H1 (cell line): ENCODE data around the gene ZNF398. TPM values are rescaled to one million over a fixed set of nuclear protein-coding genes. Genes with fewer than 3 reads are reported as not detected.
A peak's percentile ranks its signal among the peaks of the same experiment; 100 is the strongest.

ENCODE experiments used
- CTCF ChIA-PET: fragments of 300-600 bp; sonication (Branson Sonifier 250); formaldehyde crosslinking; loops from one replicate; lab custom pipeline; 2021; ENCODE audit not compliant: partially characterized antibody; lab: Charles Lee
- POLR2A ChIA-PET: fragments of 300-600 bp; sonication (Branson Sonifier 250); formaldehyde crosslinking; loops from one replicate; lab custom pipeline; 2021; ENCODE audit warnings: inconsistent platforms; ENCODE audit not compliant: partially characterized antibody; lab: Charles Lee
- DNase-seq, 2 experiments: peaks; one replicate each; pipeline versions ENCODE4 v3.0.0 to v3.0.0-alpha.2; 2010 to 2022; ENCODE audit warnings: low spot score in 2 of 2, low read depth in 1 of 2, mixed read lengths in 1 of 2
- FAIRE-seq: peaks from 2 replicates; lab custom pipeline; 2011; peaks lifted over from hg19 to GRCh38; lab: Jason Lieb, UNC
- H2AFZ ChIP-seq: 2 replicates; pipeline ENCODE4 v1.8.1; 2012; ENCODE audit warnings: low read length, inconsistent platforms
- H2AK5ac ChIP-seq: 2 replicates; pipeline ENCODE4 v1.6.1; 2013; ENCODE audit warnings: low read depth, low read length
- H2BK120ac ChIP-seq: replicated peaks from 2 replicates; pipeline ENCODE3; 2013; ENCODE audit warnings: low read depth, low read length, inconsistent platforms
- H2BK12ac ChIP-seq: 2 replicates; pipeline ENCODE4 v1.6.1; 2013; ENCODE audit warnings: low read depth, low read length
- H2BK15ac ChIP-seq: 2 replicates; pipeline ENCODE4 v1.6.1; 2013; ENCODE audit warnings: low read length
- H2BK20ac ChIP-seq: 2 replicates; pipeline ENCODE4 v1.6.1; 2013; ENCODE audit warnings: low read length
- H2BK5ac ChIP-seq: 2 replicates; pipeline ENCODE4 v1.6.1; 2013; ENCODE audit warnings: low read depth, low read length
- H3K14ac ChIP-seq: 2 replicates; pipeline ENCODE4 v1.6.1; 2013; ENCODE audit warnings: inconsistent platforms; ENCODE audit not compliant: insufficient read length
- H3K18ac ChIP-seq: 2 replicates; pipeline ENCODE4 v1.6.1; 2013; ENCODE audit warnings: low read length; ENCODE audit errors: extremely low read depth
- H3K23ac ChIP-seq: 2 replicates; pipeline ENCODE4 v1.6.1; 2013; ENCODE audit warnings: inconsistent platforms; ENCODE audit not compliant: insufficient read length
- H3K23me2 ChIP-seq: 2 replicates; pipeline ENCODE4 v1.6.1; 2013; ENCODE audit warnings: low read depth, low read length
- H3K27ac ChIP-seq: 2 replicates; pipeline ENCODE4 v1.6.1; 2011; ENCODE audit warnings: low read depth, low read length, inconsistent platforms
- H3K27me3 ChIP-seq, 4 experiments: replicated peaks in 1 of 4; 1 replicate in 1 of 4; 2 replicates in 3 of 4; pipeline versions ENCODE4 v1.6.1 to v1.8.1; 2011 to 2013; ENCODE audit warnings: low read length in 3 of 4, mild to moderate bottlenecking in 3 of 4, inconsistent platforms in 2 of 4, mixed read lengths in 2 of 4, moderate library complexity in 1 of 4; ENCODE audit not compliant: control insufficient read depth in 3 of 4, insufficient read depth in 3 of 4; ENCODE audit errors: extremely low read depth in 1 of 4
- H3K36me3 ChIP-seq, 4 experiments: 2 replicates each; pipeline versions ENCODE4 v1.6.1 to v1.8.1; 2011 to 2013; ENCODE audit warnings: mild to moderate bottlenecking in 4 of 4, low read length in 3 of 4, moderate library complexity in 2 of 4, control low read depth in 1 of 4, inconsistent platforms in 1 of 4; ENCODE audit not compliant: insufficient read depth in 4 of 4, control insufficient read depth in 2 of 4
- H3K4ac ChIP-seq: replicated peaks from 2 replicates; pipeline ENCODE3; 2013; ENCODE audit warnings: low read length, low read depth, mixed read lengths, inconsistent platforms; ENCODE audit not compliant: insufficient read length
- H3K4me1 ChIP-seq, 4 experiments: replicated peaks in 1 of 4; 1 replicate in 1 of 4; 2 replicates in 3 of 4; pipeline versions ENCODE4 v1.6.1 to v1.8.1; 2011 to 2013; ENCODE audit warnings: low read length in 3 of 4, inconsistent platforms in 2 of 4, mixed read lengths in 1 of 4; ENCODE audit not compliant: insufficient read depth in 4 of 4, control insufficient read depth in 3 of 4
- H3K4me2 ChIP-seq, 2 experiments: 2 replicates each; pipeline versions ENCODE4 v1.6.1 to v1.8.1; 2011 to 2013; ENCODE audit warnings: low read depth in 2 of 2, low read length in 2 of 2, control low read depth in 1 of 2, inconsistent platforms in 1 of 2, mild to moderate bottlenecking in 1 of 2; ENCODE audit not compliant: insufficient read depth in 1 of 2
- H3K4me3 ChIP-seq, 4 experiments: fragments of 200-600, 300-600 bp in 1 of 4; sonication (generic), shearing (Covaris generic), sonication (Bioruptor Twin) in 1 of 4; 2 replicates each; pipeline versions ENCODE4 v1.5.1 to v1.8.1; 2011 to 2016; ENCODE audit warnings: low read length in 4 of 4, low read depth in 3 of 4, control low read depth in 2 of 4, inconsistent platforms in 2 of 4, mild to moderate bottlenecking in 2 of 4, mixed read lengths in 1 of 4, moderate library complexity in 1 of 4; ENCODE audit not compliant: insufficient read depth in 2 of 4; ENCODE audit errors: extremely low read depth in 1 of 4
- H3K56ac ChIP-seq: replicated peaks from 2 replicates; pipeline ENCODE3; 2013; ENCODE audit warnings: low read depth, mild to moderate bottlenecking, mixed read lengths, low read length, inconsistent platforms; ENCODE audit not compliant: insufficient read length
- H3K79me1 ChIP-seq: 2 replicates; pipeline ENCODE4 v1.6.1; 2013; ENCODE audit warnings: low read depth, low read length, control low read depth
- H3K79me2 ChIP-seq, 2 experiments: 2 replicates each; pipeline versions ENCODE4 v1.6.1 to v1.8.1; 2012 to 2013; ENCODE audit warnings: low read length in 2 of 2, mild to moderate bottlenecking in 2 of 2, inconsistent platforms in 1 of 2; ENCODE audit not compliant: insufficient read depth in 2 of 2, control insufficient read depth in 1 of 2
- H3K9ac ChIP-seq, 4 experiments: replicated peaks in 1 of 4; 1 replicate in 1 of 4; 2 replicates in 3 of 4; pipeline versions ENCODE4 v1.6.1 to v1.8.1; 2011 to 2013; ENCODE audit warnings: low read depth in 3 of 4, low read length in 3 of 4, control low read depth in 2 of 4, mild to moderate bottlenecking in 2 of 4, moderate library complexity in 2 of 4, inconsistent platforms in 1 of 4; ENCODE audit errors: extremely low read depth in 1 of 4
- H3K9me3 ChIP-seq, 2 experiments: 2 replicates each; pipeline versions ENCODE4 v1.6.1 to v1.8.1; 2012 to 2013; ENCODE audit warnings: mild to moderate bottlenecking in 2 of 2, moderate library complexity in 2 of 2, control low read depth in 1 of 2, inconsistent platforms in 1 of 2, low read depth in 1 of 2, low read length in 1 of 2, mixed read lengths in 1 of 2; ENCODE audit not compliant: insufficient read depth in 2 of 2
- H4K20me1 ChIP-seq, 2 experiments: replicated peaks in 1 of 2; 2 replicates each; pipeline versions ENCODE3 to v1.8.1; 2011 to 2013; ENCODE audit warnings: inconsistent platforms in 2 of 2, low read length in 2 of 2, mild to moderate bottlenecking in 1 of 2; ENCODE audit not compliant: insufficient read depth in 2 of 2, control insufficient read depth in 1 of 2
- H4K5ac ChIP-seq: 2 replicates; pipeline ENCODE4 v1.6.1; 2013; ENCODE audit warnings: low read length, low read depth, mixed read lengths, inconsistent platforms; ENCODE audit not compliant: insufficient read length
- H4K8ac ChIP-seq: 2 replicates; pipeline ENCODE4 v1.8.0; 2013; ENCODE audit warnings: mild to moderate bottlenecking, moderate library complexity, low read length, inconsistent platforms; ENCODE audit not compliant: insufficient read depth; ENCODE audit errors: extremely low read depth
- H4K91ac ChIP-seq: replicated peaks from 2 replicates; pipeline ENCODE3; 2013; ENCODE audit warnings: low read length, mixed read lengths, inconsistent platforms; ENCODE audit not compliant: insufficient read length
- ATF2 ChIP-seq: IDR thresholded peaks from 2 replicates; pipeline ENCODE4 v1.6.1; 2012; ENCODE audit warnings: low read length, inconsistent platforms
- BCL11A ChIP-seq, 2 experiments: IDR thresholded peaks; one replicate each; pipeline ENCODE4 v1.6.1; 2011; ENCODE audit warnings: low read depth in 2 of 2, low read length in 2 of 2, mild to moderate bottlenecking in 2 of 2
- EGR1 ChIP-seq: IDR thresholded peaks from 2 replicates; pipeline ENCODE4 v1.6.1; 2011; ENCODE audit warnings: low read depth, low read length, borderline replicate concordance
- HDAC6 ChIP-seq: IDR thresholded peaks from one replicate; pipeline ENCODE4 v1.7.1; 2012; ENCODE audit warnings: low read depth, mild to moderate bottlenecking, inconsistent platforms, low read length, moderate library complexity
- KDM1A ChIP-seq: fragments of 200-600, 300-600 bp; sonication (generic); IDR thresholded peaks from 2 replicates; pipeline ENCODE4 v1.7.1; 2016; ENCODE audit warnings: mild to moderate bottlenecking, low read length, borderline replicate concordance
- NRF1 ChIP-seq: IDR thresholded peaks from 2 replicates; pipeline ENCODE4 v1.6.1; 2011; ENCODE audit warnings: mild to moderate bottlenecking, low read depth, low read length, improper control_type of control experiment
- PHF8 ChIP-seq: fragments of 200-600 bp; sonication (generic); conservative IDR thresholded peaks from 2 replicates; pipeline ENCODE4 v1.7.1; 2012; ENCODE audit warnings: low read depth, mild to moderate bottlenecking, inconsistent platforms, low read length, moderate library complexity
- RBBP5 ChIP-seq: IDR thresholded peaks from 2 replicates; pipeline ENCODE4 v1.7.1; 2012; ENCODE audit warnings: low read depth, mild to moderate bottlenecking, inconsistent platforms, low read length, moderate library complexity, borderline replicate concordance
- RNF2 ChIP-seq: fragments of 200-900, 300-1000 bp; sonication (generic); IDR thresholded peaks from 2 replicates; pipeline ENCODE4 v1.7.1; 2016; ENCODE audit warnings: borderline replicate concordance, low read depth, mild to moderate bottlenecking, antibody characterized with exemption, low read length; ENCODE audit not compliant: poor library complexity, severe bottlenecking; ENCODE audit errors: missing control alignments
- TBP ChIP-seq: IDR thresholded peaks from 2 replicates; pipeline ENCODE4 v1.6.1; 2011; ENCODE audit warnings: low read depth, low read length, improper control_type of control experiment
- WGBS, 2 experiments: shearing (Covaris generic) in 1 of 2; methylation state at CpG; one replicate each; pipeline versions ENCODE4 v1.1.6 to v1.1.7; 2013 to 2015; ENCODE audit warnings: low lambda C conversion rate in 2 of 2, mixed read lengths in 2 of 2, inconsistent platforms in 1 of 2, low coverage in 1 of 2, missing lambda C conversion rate in 1 of 2; ENCODE audit not compliant: insufficient replicate concordance in 2 of 2, insufficient coverage in 1 of 2, insufficient read length in 1 of 2; ENCODE audit errors: extremely low coverage in 1 of 2, missing lambda C conversion rate in 1 of 2; 5-methylcytosine and 5-hydroxymethylcytosine counted together
- polyA plus RNA-seq, 7 experiments: library from polyadenylated mRNA; depleted of rRNA in 3 of 7; stranded (reverse) in 5 of 7; unstranded in 2 of 7; fragments of >200 nt in 5 of 7; fragments of 200-250 nt in 2 of 7; gene quantifications; 1 replicate in 5 of 7; 2 replicates in 1 of 7; 4 replicates in 1 of 7; pipeline versions ENCODE4 v1.2.1 to v1.2.3, GENCODE V29; 2011 to 2013; ENCODE audit warnings: missing spikeins in 2 of 7, mixed read lengths in 2 of 7
- total RNA-seq: library from RNA; stranded (reverse); fragmentation: NEBNext Ultra II Directional; extraction: Animal tissue kit (Norgen Biotek cat#: 25700); gene quantifications from 2 replicates; pipeline ENCODE4 v1.2.1, GENCODE V29; 2021

Gene ZNF398
- total and polyA plus RNA-seq, 2 of the 8 experiments (the other 6 are each of a cell fraction or from before 2014, with no cell fraction given) = 52.7 to 63.5 TPM

GRCh38 chr7:149198161-149198816 lies 51.0 kb downstream of the ZNF398 start:
- Histone ChIP-seq H3K4me3 (no peak overlapping the region), H2BK20ac (no peak overlapping the region), H2AK5ac (no peak overlapping the region), H3K27me3 (no peaks in the 10 kb centered on the region), H3K79me1 (peaks cover 12% of the 10 kb centered on the region), H4K91ac (no peak overlapping the region), H3K14ac (no peak overlapping the region), H3K56ac (no peak overlapping the region), H3K36me3 (peaks cover 26 to 45% (median 37%) of the 10 kb centered on the region in 4 experiments), H3K4ac (no peak overlapping the region), H3K23ac (no peak overlapping the region), H2BK15ac (no peak overlapping the region), H3K9me3 (no peaks in the 10 kb centered on the region), H3K18ac (no peak overlapping the region), H4K5ac (no peak overlapping the region), H3K23me2 (peaks cover 5% of the 10 kb centered on the region; the same call in 1 of the 2 replicates), H2AFZ (no peak overlapping the region), H3K79me2 (peaks cover 3 to 34% of the 10 kb centered on the region in 2 experiments; a peak in 3 of 4 replicates), H2BK12ac (no peak overlapping the region), H3K27ac (no peak overlapping the region), H2BK5ac (no peak overlapping the region), H3K9ac (no peak overlapping the region), H3K4me1 (peaks cover 0 to 5% (median 4%) of the 10 kb centered on the region in 4 experiments; a peak in 5 of 7 replicates), H2BK120ac (no peak overlapping the region), H4K20me1 (peaks cover 2 to 7% of the 10 kb centered on the region in 2 experiments), H4K8ac (peak overlapping the region; percentile 31; the same call in 1 of the 2 replicates), H3K4me2 (no peak overlapping the region; a peak in 1 of 4 replicates)
- DNase-seq (no peak), FAIRE-seq (no peak)
- ChIA-PET POLR2A (interaction anchor here (0.6 to 7.8 kb wide), 5 partner anchors 12 to 577 kb away, joined by 3 to 82 read pairs (median 3); no protein-coding TSS in a partner anchor), CTCF (interaction anchor here (0.6 kb wide), 1 partner anchor 1455 kb away, joined by 4 read pairs; no protein-coding TSS in a partner anchor)
- 89% methylated on average over 22 of the region's 22 CpGs; no CpG with 5 or more reads in 1 of the 2 experiments for WGBS, 2 experiments
- TF ChIP-seq ATF2 (no peak), PHF8 (no peak), BCL11A (IDR thresholded peaks at IDR 0.05; ENCODE audit: low read depth in 2 of 2, low read length in 2 of 2) (no peak), NRF1 (no peak), EGR1 (no peak), TBP (no peak), HDAC6 (no peak), RNF2 (no peak), RBBP5 (no peak), KDM1A (no peak)
